DND-41 (cell line): ENCODE data around the gene PLCL1.

Experiments used
- ATAC-seq: fragments of 200-7000 bp; cut with Tn5 transposase; 3 replicates; pipeline ENCODE4 v1.9.1; 2021; ENCODE audit warnings: low read depth; ENCODE audit not compliant: insufficient read depth
- DNase-seq: peaks from one replicate; pipeline ENCODE4 v3.0.0-alpha.2; 2020
- H2AFZ ChIP-seq: 2 replicates; pipeline ENCODE4 v1.6.0; 2012; ENCODE audit warnings: low read depth, low read length
- H3K27ac ChIP-seq: 2 replicates; pipeline ENCODE4 v1.5.1; 2012; ENCODE audit warnings: low read length, inconsistent platforms
- H3K27me3 ChIP-seq: fragments of 200-600 bp; sonication (generic); 2 replicates; pipeline ENCODE4 v1.6.0; 2012; ENCODE audit warnings: low read length, mild to moderate bottlenecking, inconsistent platforms; ENCODE audit not compliant: insufficient read depth, poor library complexity
- H3K36me3 ChIP-seq: 2 replicates; pipeline ENCODE4 v1.5.1; 2012; ENCODE audit warnings: low read length, inconsistent platforms; ENCODE audit not compliant: insufficient read depth
- H3K4me1 ChIP-seq: 2 replicates; pipeline ENCODE4 v1.5.1; 2012; ENCODE audit warnings: mild to moderate bottlenecking, low read length; ENCODE audit not compliant: insufficient read depth
- H3K4me2 ChIP-seq: 2 replicates; pipeline ENCODE4 v1.6.0; 2012; ENCODE audit warnings: mild to moderate bottlenecking, moderate library complexity, low read length, inconsistent platforms; ENCODE audit not compliant: insufficient read depth
- H3K4me3 ChIP-seq, 2 experiments: fragments of 200-600 bp in 1 of 2; shearing (Covaris generic) in 1 of 2; 2 replicates each; pipeline ENCODE4 v1.5.1; 2012 to 2016; ENCODE audit warnings: inconsistent platforms in 2 of 2, low read length in 2 of 2, mild to moderate bottlenecking in 2 of 2, low read depth in 1 of 2, moderate library complexity in 1 of 2
- H3K79me2 ChIP-seq: 2 replicates; pipeline ENCODE4 v1.6.0; 2012; ENCODE audit warnings: low read length, inconsistent platforms; ENCODE audit not compliant: insufficient read depth
- H3K9ac ChIP-seq: 2 replicates; pipeline ENCODE4 v1.6.0; 2012; ENCODE audit warnings: low read depth, mild to moderate bottlenecking, inconsistent platforms, low read length, moderate library complexity
- H3K9me3 ChIP-seq: 2 replicates; pipeline ENCODE4 v1.5.1; 2012; ENCODE audit warnings: low read length, moderate library complexity, mild to moderate bottlenecking, inconsistent platforms; ENCODE audit not compliant: insufficient read depth, severe bottlenecking
- H4K20me1 ChIP-seq: 2 replicates; pipeline ENCODE4 v1.6.0; 2012; ENCODE audit warnings: low read length; ENCODE audit not compliant: insufficient read depth
- CTCF ChIP-seq: IDR thresholded peaks from 2 replicates; pipeline ENCODE4 v1.5.1; 2012; ENCODE audit warnings: borderline replicate concordance, low read length, moderate library complexity, mild to moderate bottlenecking; ENCODE audit not compliant: poor library complexity, severe bottlenecking; ENCODE audit errors: extremely low read depth
- EZH2 ChIP-seq: IDR thresholded peaks from 3 replicates; pipeline ENCODE4 v1.6.1; 2012; ENCODE audit warnings: borderline replicate concordance, low read depth, mild to moderate bottlenecking, moderate library complexity, low read length, inconsistent platforms; ENCODE audit not compliant: severe bottlenecking

Gene PLCL1

DNA sequence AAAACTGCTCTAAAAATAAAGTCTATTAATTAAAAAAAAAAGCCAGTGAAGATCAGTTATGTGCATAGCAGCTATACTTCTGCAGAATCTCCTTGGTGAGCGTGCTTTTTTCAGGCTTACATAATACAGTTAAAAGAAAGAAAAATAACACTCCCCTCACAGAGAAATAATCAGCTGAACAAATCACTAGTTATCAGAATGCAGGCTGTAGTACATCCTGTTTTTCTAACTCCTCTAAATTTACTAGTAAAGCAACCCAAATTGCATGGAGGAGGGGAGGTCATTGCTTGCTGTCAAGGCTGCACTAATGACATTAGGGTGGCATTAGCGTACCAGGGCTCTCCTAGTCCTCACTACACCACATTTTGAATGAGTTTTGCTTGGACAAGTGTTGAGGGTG lies 192.2 kb downstream of the PLCL1 start:
- no peaks in the 10 kb centered on the region for H3K4me1 ChIP-seq
- no peak overlapping the region for H2AFZ ChIP-seq
- no peaks in the 10 kb centered on the region for H3K27me3 ChIP-seq
- H3K9me3 ChIP-seq: no peaks in the 10 kb centered on the region
- DNase-seq (no peak), ATAC-seq (no peak)
- H3K4me2 ChIP-seq: no peak overlapping the region
- H3K9ac ChIP-seq: no peak overlapping the region
- H4K20me1 ChIP-seq: no peaks in the 10 kb centered on the region
- TF ChIP-seq CTCF: no peak
- no peak for TF ChIP-seq EZH2
- H3K36me3 ChIP-seq: no peaks in the 10 kb centered on the region
- no peak overlapping the region for H3K4me3 ChIP-seq
- no peak overlapping the region for H3K27ac ChIP-seq
- H3K79me2 ChIP-seq: no peaks in the 10 kb centered on the region

- Histone ChIP-seq H3K27ac (no peak overlapping the region), H3K4me1 (no peaks in the 10 kb centered on the region), H3K9me3 (no peaks in the 10 kb centered on the region), H3K79me2 (no peaks in the 10 kb centered on the region), H3K4me2 (no peak overlapping the region), H3K4me3 (no peak overlapping the region), H3K9ac (no peak overlapping the region), H3K36me3 (no peaks in the 10 kb centered on the region), H3K27me3 (no peaks in the 10 kb centered on the region), H4K20me1 (no peaks in the 10 kb centered on the region), H2AFZ (no peak overlapping the region)
- DNase-seq: no peak
- ATAC-seq: no peak
- TF ChIP-seq EZH2 (no peak), CTCF (no peak)
These were observed 192.7 kb downstream of the PLCL1 start for GRCh38 chr2:197997083-197997541.

DNA sequence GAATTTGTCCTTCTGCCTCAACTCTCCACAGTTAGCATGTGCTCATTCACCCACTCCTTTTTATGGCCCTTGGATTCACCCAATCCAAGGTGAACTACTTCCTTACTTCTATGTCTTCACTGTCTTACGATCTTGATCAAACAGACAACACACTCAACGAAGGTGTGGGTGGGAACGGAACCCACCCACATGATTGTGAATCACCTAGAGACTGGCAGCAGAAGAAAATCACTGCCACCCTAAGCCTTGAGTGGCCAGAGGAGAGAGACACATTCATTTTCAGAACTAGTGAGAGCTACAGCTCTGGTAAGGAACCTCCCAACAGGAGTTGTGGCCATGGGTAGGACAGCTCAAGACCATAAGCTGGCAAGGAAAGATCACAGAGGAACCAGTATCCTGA lies 194.3 kb downstream of the PLCL1 start:
- H3K9ac ChIP-seq: no peak overlapping the region
- H3K9me3 ChIP-seq: no peaks in the 10 kb centered on the region
- DNase-seq (no peak), ATAC-seq (no peak)
- H3K4me1 ChIP-seq: no peaks in the 10 kb centered on the region
- H3K4me2 ChIP-seq: no peak overlapping the region
- H3K27me3 ChIP-seq: no peaks in the 10 kb centered on the region
- H3K36me3 ChIP-seq: no peaks in the 10 kb centered on the region
- H3K79me2 ChIP-seq: no peaks in the 10 kb centered on the region
- H3K27ac ChIP-seq: no peak overlapping the region
- H4K20me1 ChIP-seq: no peaks in the 10 kb centered on the region
- H3K4me3 ChIP-seq: no peak overlapping the region
- H2AFZ ChIP-seq: no peak overlapping the region
- TF ChIP-seq EZH2 (no peak), CTCF (no peak)

- Histone ChIP-seq H3K4me2 (no peak overlapping the region), H3K9ac (no peak overlapping the region), H3K4me3 (no peak overlapping the region), H3K4me1 (no peaks in the 10 kb centered on the region), H3K79me2 (no peaks in the 10 kb centered on the region), H3K27ac (no peak overlapping the region), H4K20me1 (no peaks in the 10 kb centered on the region), H3K9me3 (no peaks in the 10 kb centered on the region), H2AFZ (no peak overlapping the region), H3K27me3 (no peaks in the 10 kb centered on the region), H3K36me3 (no peaks in the 10 kb centered on the region)
- ATAC-seq: no peak
- TF ChIP-seq EZH2 (no peak), CTCF (no peak)
- DNase-seq: no peak
These were observed 196.0 kb downstream of the PLCL1 start for GRCh38 chr2:198000417-198000816.
